Cardiac muscle cell (in vitro differentiated cells and primary cell): ENCODE results near the gene FRMD5. TPM values are rescaled to one million over a fixed set of nuclear protein-coding genes. Genes with fewer than 3 reads are reported as not detected.
"Not testable (repeated sequence)": the region's sequence is repeated elsewhere in the genome, so short reads cannot be mapped to it uniquely, and the experiment has no call there.

Experiments used
- DNase-seq, 2 donors: peaks; one replicate each; pipeline versions ENCODE4 v3.0.0 to v3.0.0-alpha.2; 2010 to 2017; ENCODE audit warnings: low read depth in 1 of 2, low spot score in 1 of 2
- H3K27ac ChIP-seq: fragments of 200-600 bp; sonication (generic); 2 replicates; pipeline ENCODE4 v1.5.1; 2016
- H3K27me3 ChIP-seq: fragments of 200-600 bp; sonication (generic); 2 replicates; pipeline ENCODE4 v1.6.0; 2016; ENCODE audit warnings: control low read depth
- H3K36me3 ChIP-seq: fragments of 200-600 bp; sonication (generic); 2 replicates; pipeline ENCODE4 v1.5.1; 2016; ENCODE audit warnings: control low read depth
- H3K4me1 ChIP-seq: fragments of 200-600 bp; sonication (generic); 2 replicates; pipeline ENCODE4 v1.8.1; 2017; ENCODE audit warnings: low read depth, mild to moderate bottlenecking, mixed run types
- H3K4me3 ChIP-seq: fragments of 200-600 bp; sonication (generic); 2 replicates; pipeline ENCODE4 v1.5.1; 2016; ENCODE audit warnings: mild to moderate bottlenecking
- H3K9me3 ChIP-seq: fragments of 200-600 bp; sonication (generic); 2 replicates; pipeline ENCODE4 v1.5.1; 2017; ENCODE audit warnings: low read depth, mild to moderate bottlenecking, control low read depth
- polyA plus RNA-seq: library from polyadenylated mRNA; unstranded; fragments of >200 nt; fragmentation: Nextera tagmentation; extraction: Ambion mirVana; gene quantifications from 2 replicates; pipeline ENCODE4 v1.2.1, GENCODE V29; 2016
- total RNA-seq: library from RNA; depleted of rRNA; stranded (reverse); fragments of >200 nt; gene quantifications from 2 replicates; pipeline ENCODE4 v1.2.3, GENCODE V29; 2016
- TF ChIP-seq, protein P1 (sequence below): IDR thresholded peaks from 2 replicates; pipeline ENCODE4 v1.5.1; 2012; ENCODE audit warnings: low read depth, mild to moderate bottlenecking, low read length

FRMD5 gene
- total and polyA plus RNA-seq, 2 experiments from 2014 or later: 26.8 to 59.7 TPM

GRCh38 chr15:44034334-44034733, 160.7 kb downstream of the FRMD5 start:
- no peaks in the 10 kb centered on the region for H3K9me3 ChIP-seq
- TF ChIP-seq, protein P1, sequence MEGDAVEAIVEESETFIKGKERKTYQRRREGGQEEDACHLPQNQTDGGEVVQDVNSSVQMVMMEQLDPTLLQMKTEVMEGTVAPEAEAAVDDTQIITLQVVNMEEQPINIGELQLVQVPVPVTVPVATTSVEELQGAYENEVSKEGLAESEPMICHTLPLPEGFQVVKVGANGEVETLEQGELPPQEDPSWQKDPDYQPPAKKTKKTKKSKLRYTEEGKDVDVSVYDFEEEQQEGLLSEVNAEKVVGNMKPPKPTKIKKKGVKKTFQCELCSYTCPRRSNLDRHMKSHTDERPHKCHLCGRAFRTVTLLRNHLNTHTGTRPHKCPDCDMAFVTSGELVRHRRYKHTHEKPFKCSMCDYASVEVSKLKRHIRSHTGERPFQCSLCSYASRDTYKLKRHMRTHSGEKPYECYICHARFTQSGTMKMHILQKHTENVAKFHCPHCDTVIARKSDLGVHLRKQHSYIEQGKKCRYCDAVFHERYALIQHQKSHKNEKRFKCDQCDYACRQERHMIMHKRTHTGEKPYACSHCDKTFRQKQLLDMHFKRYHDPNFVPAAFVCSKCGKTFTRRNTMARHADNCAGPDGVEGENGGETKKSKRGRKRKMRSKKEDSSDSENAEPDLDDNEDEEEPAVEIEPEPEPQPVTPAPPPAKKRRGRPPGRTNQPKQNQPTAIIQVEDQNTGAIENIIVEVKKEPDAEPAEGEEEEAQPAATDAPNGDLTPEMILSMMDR: no peak
- H3K4me1 ChIP-seq: peaks cover 21% of the 10 kb centered on the region
- no peaks in the 10 kb centered on the region for H3K36me3 ChIP-seq
- no peaks in the 10 kb centered on the region for H3K27me3 ChIP-seq
- peak in 1 of 2 donors; percentile 18 for DNase-seq
- no peak overlapping the region for H3K27ac ChIP-seq
- H3K4me3 ChIP-seq: no peak overlapping the region

DNA sequence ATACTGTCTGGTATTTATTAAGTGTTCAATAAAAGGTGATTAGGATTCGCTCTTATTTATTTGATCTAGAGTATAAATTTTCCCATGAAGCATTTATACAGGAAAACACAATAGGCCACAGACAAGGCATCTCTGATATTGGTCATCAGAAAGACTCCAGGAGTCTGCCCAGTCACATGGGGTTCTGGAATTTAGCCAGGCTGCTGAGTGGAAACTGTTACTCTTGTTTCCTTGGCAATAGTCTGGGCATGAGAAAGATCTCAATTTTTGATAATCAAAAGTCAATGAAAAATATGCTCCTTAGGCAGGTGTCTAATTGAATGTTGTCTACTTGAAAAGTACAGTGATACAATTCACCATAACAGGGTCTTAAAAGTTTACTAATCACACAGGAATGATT, 161.2 kb downstream of the FRMD5 start:
- Histone ChIP-seq H3K27ac (no peak overlapping the region), H3K9me3 (no peaks in the 10 kb centered on the region)
- peak; percentile 25 to 40 for DNase-seq

GRCh38 chr15:44032820-44033219, 162.3 kb downstream of the FRMD5 start:
- H3K9me3 ChIP-seq, H3K27me3 ChIP-seq, H3K27ac ChIP-seq, DNase-seq, H3K36me3 ChIP-seq, H3K4me3 ChIP-seq: not testable (repeated sequence)
- peaks cover 20% of the 10 kb centered on the region for H3K4me1 ChIP-seq

More for the DNA sequence above, 161.2 kb downstream of the FRMD5 start:
- Histone ChIP-seq H3K27me3 (no peaks in the 10 kb centered on the region), H3K4me3 (no peak overlapping the region), H3K4me1 (peaks cover 20% of the 10 kb centered on the region), H3K36me3 (no peaks in the 10 kb centered on the region)
- TF ChIP-seq, protein P1: no peak

DNA sequence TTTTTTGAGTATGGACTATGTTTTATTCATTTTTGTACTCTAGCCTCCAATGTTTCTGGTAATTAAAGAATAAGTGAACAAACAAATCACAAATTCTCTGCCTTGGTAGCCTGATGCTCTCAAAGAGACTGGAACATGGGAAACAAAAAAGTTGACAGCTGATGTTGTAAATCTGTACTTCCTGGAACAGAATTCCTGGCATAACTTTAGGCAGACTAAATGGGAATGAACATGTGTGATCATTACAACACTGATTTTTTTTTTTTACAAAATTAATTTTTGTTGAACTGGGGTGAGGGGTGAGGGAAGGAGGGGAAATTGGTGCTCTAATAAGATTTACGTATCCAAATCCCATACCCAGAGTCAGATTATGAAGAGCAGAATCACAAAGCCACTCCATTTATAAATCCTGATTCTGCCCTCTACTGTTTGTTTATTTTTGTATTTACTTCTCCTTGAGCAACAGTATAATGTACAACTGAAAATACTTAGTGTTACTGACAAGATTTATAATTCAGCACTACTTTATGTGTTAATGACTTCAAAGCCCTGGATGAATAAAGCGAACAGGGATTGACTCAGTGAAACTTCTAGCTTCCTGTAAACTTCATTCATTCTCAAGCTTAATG, 165.0 kb downstream of the FRMD5 start:
- DNase-seq: peak in 1 of 2 donors; percentile 72
- TF ChIP-seq, protein P1: no peak
- no peaks in the 10 kb centered on the region for H3K27me3 ChIP-seq
- H3K36me3 ChIP-seq: no peaks in the 10 kb centered on the region
- no peaks in the 10 kb centered on the region for H3K9me3 ChIP-seq
- H3K4me3 ChIP-seq: no peak overlapping the region
- no peak overlapping the region for H3K27ac ChIP-seq
- H3K4me1 ChIP-seq: peaks cover 13% of the 10 kb centered on the region

DNA sequence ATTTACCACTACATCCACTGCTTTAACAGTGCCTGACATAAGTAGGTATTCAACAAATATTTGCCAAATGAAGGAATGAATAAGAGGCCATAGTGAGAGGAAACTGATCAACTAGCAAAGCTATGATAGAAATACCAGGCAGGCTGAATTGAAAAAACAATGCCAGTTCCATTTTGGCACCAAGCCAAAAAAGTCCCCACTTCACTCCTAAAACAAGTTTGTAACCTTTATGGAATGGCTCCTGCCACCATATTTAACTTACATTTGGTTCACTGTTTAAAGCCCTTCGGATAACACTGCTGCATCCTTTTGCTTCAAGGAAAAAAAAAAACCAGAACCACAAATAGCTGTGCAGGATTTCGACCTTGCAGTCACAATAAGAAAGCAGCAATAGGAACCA, 166.1 kb downstream of the FRMD5 start:
- peak; percentile 11 to 51 for DNase-seq
- Histone ChIP-seq H3K9me3 (no peaks in the 10 kb centered on the region), H3K4me3 (no peak overlapping the region), H3K4me1 (peaks cover 8% of the 10 kb centered on the region), H3K36me3 (no peaks in the 10 kb centered on the region), H3K27ac (no peak overlapping the region), H3K27me3 (no peaks in the 10 kb centered on the region)
- TF ChIP-seq, protein P1: no peak

- TF ChIP-seq, protein P1: no peak
- Histone ChIP-seq H3K4me1 (peaks cover 7% of the 10 kb centered on the region), H3K36me3 (no peaks in the 10 kb centered on the region), H3K27me3 (no peaks in the 10 kb centered on the region), H3K27ac (no peak overlapping the region), H3K4me3 (no peak overlapping the region), H3K9me3 (no peaks in the 10 kb centered on the region)
- no peak for DNase-seq
Observed at GRCh38 chr15:44028349-44028748, 166.7 kb downstream of the FRMD5 start.
